ENCODE data around the gene GNL2. TPM values are rescaled to one million over a fixed set of nuclear protein-coding genes. Genes with fewer than 3 reads are reported as not detected.

The GNL2 gene
- total and polyA plus RNA-seq, 4 donors, result 14.8 to 29.2 (median 21.3) TPM

DNA sequence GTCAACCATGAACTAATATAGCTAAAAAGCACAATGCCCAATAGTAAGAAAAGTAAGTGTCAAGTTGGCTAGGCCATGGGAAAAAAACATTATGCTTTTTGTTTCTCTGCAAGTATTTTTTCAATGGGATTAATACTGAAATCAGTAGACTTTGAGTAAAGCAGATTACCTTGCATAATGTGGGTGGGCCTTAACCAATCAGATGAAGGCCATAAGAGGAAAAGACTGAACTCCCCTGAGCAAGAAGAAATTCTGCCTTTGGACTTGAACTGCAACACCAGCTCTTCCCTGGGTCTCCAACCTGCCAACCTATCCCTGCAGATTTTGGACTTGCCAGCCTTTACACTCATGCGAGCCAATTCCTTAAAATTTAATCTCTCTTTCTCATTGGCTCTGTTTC lies 45.3 kb upstream of the GNL2 start:
- WGBS, result 92% methylated on average over 1 of the region's 1 CpG
- no peak overlapping the region for H3K4me3 ChIP-seq (ENCODE audit: low read depth in 1 of 3, low read length in 3 of 3)

DNA sequence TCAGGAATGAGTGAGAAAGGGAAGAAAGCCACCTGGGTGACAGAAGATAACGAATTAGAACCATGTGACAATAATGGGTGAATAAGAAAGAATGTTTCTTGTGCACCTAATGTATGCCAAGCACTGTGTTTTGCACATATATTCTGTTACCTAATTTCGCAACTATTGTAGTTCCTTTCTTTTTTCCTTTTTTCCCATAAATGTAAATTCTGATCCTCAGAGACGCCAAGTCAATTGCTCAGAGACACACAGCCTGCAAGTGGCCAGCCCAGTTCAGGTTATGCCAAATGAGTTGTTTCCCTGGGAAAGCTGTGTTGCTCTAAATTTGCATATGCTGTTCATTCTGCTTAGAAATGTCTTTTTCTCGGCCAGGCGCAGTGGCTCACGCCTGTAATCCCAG lies 40.7 kb upstream of the GNL2 start:
- Histone ChIP-seq H3K4me1 (ENCODE audit: control insufficient read depth in 4 of 4, insufficient read depth in 4 of 4, low read length in 3 of 4) (peaks cover 0 to 11% (median 6%) of the 10 kb centered on the region in 4 donors), H3K27ac (ENCODE audit: low read depth in 1 of 2, low read length in 2 of 2) (no peak overlapping the region), H3K9me3 (ENCODE audit: control insufficient read depth in 4 of 4, low read length in 3 of 4) (peaks cover 0 to 3% (median 1%) of the 10 kb centered on the region in 4 donors), H3K36me3 (ENCODE audit: control insufficient read depth in 4 of 4, insufficient read depth in 3 of 4, low read depth in 1 of 4, low read length in 3 of 4) (no peaks in the 10 kb centered on the region), H3K4me3 (ENCODE audit: low read depth in 1 of 3, low read length in 3 of 3) (no peak overlapping the region), H3K27me3 (ENCODE audit: control insufficient read depth in 4 of 4, insufficient read depth in 4 of 4, low read length in 3 of 4) (peaks cover 0 to 14% (median 12%) of the 10 kb centered on the region in 4 donors), H3K9ac (ENCODE audit: low read depth in 1 of 2, low read length in 2 of 2) (no peak overlapping the region)
- DNase-seq (ENCODE audit: low spot score), result no peak
- 72% methylated on average over 6 of the region's 6 CpGs for WGBS
- TF ChIP-seq, protein P1, sequence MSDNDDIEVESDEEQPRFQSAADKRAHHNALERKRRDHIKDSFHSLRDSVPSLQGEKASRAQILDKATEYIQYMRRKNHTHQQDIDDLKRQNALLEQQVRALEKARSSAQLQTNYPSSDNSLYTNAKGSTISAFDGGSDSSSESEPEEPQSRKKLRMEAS (IDR thresholded peaks at IDR 0.05), result no peak
- TF ChIP-seq, protein P2, sequence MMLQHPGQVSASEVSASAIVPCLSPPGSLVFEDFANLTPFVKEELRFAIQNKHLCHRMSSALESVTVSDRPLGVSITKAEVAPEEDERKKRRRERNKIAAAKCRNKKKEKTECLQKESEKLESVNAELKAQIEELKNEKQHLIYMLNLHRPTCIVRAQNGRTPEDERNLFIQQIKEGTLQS (IDR thresholded peaks at IDR 0.05), result no peak
- no peak for TF ChIP-seq RXRA (IDR thresholded peaks at IDR 0.05)
- no peak for TF ChIP-seq RAD21 (IDR thresholded peaks at IDR 0.05)
- TF ChIP-seq JUND (IDR thresholded peaks at IDR 0.05), result no peak
- TF ChIP-seq FOXA1 (IDR thresholded peaks at IDR 0.05), result no peak
- no peak for TF ChIP-seq YY1 (IDR thresholded peaks at IDR 0.05)
- TF ChIP-seq NR2F2 (IDR thresholded peaks at IDR 0.05), result no peak
- no peak for TF ChIP-seq TAF1 (conservative IDR thresholded peaks at IDR 0.05)
- no peak for TF ChIP-seq HNF4A (conservative IDR thresholded peaks at IDR 0.05)
- no peak for TF ChIP-seq EGR1 (IDR thresholded peaks at IDR 0.05; ENCODE audit: low read depth in 2 of 2)
- no peak for TF ChIP-seq SP1 (IDR thresholded peaks at IDR 0.05)
- no peak for TF ChIP-seq HNF4G (IDR thresholded peaks at IDR 0.05)
- TF ChIP-seq GABPA (IDR thresholded peaks at IDR 0.05 in 1 of 2, conservative IDR thresholded peaks at IDR 0.05 in 1 of 2), result no peak

More for the DNA sequence above, 45.3 kb upstream of the GNL2 start:
- Histone ChIP-seq H3K4me1 (ENCODE audit: control insufficient read depth in 4 of 4, insufficient read depth in 4 of 4, low read length in 3 of 4) (no peaks in the 10 kb centered on the region), H3K9ac (ENCODE audit: low read depth in 1 of 2, low read length in 2 of 2) (no peak overlapping the region), H3K27me3 (ENCODE audit: control insufficient read depth in 4 of 4, insufficient read depth in 4 of 4, low read length in 3 of 4) (peaks cover 0 to 9% (median 0%) of the 10 kb centered on the region in 4 donors), H3K9me3 (ENCODE audit: control insufficient read depth in 4 of 4, low read length in 3 of 4) (peaks cover 0 to 11% (median 4%) of the 10 kb centered on the region in 4 donors), H3K27ac (ENCODE audit: low read depth in 1 of 2, low read length in 2 of 2) (no peak overlapping the region), H3K36me3 (ENCODE audit: control insufficient read depth in 4 of 4, insufficient read depth in 3 of 4, low read depth in 1 of 4, low read length in 3 of 4) (no peaks in the 10 kb centered on the region)
- TF ChIP-seq RXRA (IDR thresholded peaks at IDR 0.05) (no peak), TAF1 (conservative IDR thresholded peaks at IDR 0.05) (no peak), HNF4G (IDR thresholded peaks at IDR 0.05) (no peak), EGR1 (IDR thresholded peaks at IDR 0.05; ENCODE audit: low read depth in 2 of 2) (no peak), GABPA (IDR thresholded peaks at IDR 0.05 in 1 of 2, conservative IDR thresholded peaks at IDR 0.05 in 1 of 2) (no peak), HNF4A (conservative IDR thresholded peaks at IDR 0.05) (no peak), RAD21 (IDR thresholded peaks at IDR 0.05) (no peak), FOXA2 (IDR thresholded peaks at IDR 0.05) (no peak), SP1 (IDR thresholded peaks at IDR 0.05) (no peak), JUND (IDR thresholded peaks at IDR 0.05) (no peak), FOXA1 (IDR thresholded peaks at IDR 0.05) (no peak)
- TF ChIP-seq, protein P2 (IDR thresholded peaks at IDR 0.05), result no peak
- TF ChIP-seq, protein P3, sequence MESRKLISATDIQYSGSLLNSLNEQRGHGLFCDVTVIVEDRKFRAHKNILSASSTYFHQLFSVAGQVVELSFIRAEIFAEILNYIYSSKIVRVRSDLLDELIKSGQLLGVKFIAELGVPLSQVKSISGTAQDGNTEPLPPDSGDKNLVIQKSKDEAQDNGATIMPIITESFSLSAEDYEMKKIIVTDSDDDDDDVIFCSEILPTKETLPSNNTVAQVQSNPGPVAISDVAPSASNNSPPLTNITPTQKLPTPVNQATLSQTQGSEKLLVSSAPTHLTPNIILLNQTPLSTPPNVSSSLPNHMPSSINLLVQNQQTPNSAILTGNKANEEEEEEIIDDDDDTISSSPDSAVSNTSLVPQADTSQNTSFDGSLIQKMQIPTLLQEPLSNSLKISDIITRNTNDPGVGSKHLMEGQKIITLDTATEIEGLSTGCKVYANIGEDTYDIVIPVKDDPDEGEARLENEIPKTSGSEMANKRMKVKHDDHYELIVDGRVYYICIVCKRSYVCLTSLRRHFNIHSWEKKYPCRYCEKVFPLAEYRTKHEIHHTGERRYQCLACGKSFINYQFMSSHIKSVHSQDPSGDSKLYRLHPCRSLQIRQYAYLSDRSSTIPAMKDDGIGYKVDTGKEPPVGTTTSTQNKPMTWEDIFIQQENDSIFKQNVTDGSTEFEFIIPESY (IDR thresholded peaks at IDR 0.05), result no peak
- TF ChIP-seq, protein P4, sequence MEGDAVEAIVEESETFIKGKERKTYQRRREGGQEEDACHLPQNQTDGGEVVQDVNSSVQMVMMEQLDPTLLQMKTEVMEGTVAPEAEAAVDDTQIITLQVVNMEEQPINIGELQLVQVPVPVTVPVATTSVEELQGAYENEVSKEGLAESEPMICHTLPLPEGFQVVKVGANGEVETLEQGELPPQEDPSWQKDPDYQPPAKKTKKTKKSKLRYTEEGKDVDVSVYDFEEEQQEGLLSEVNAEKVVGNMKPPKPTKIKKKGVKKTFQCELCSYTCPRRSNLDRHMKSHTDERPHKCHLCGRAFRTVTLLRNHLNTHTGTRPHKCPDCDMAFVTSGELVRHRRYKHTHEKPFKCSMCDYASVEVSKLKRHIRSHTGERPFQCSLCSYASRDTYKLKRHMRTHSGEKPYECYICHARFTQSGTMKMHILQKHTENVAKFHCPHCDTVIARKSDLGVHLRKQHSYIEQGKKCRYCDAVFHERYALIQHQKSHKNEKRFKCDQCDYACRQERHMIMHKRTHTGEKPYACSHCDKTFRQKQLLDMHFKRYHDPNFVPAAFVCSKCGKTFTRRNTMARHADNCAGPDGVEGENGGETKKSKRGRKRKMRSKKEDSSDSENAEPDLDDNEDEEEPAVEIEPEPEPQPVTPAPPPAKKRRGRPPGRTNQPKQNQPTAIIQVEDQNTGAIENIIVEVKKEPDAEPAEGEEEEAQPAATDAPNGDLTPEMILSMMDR (IDR thresholded peaks at IDR 0.05; ENCODE audit: low read depth, low read length, missing input control), result no peak
- TF ChIP-seq, protein P5, sequence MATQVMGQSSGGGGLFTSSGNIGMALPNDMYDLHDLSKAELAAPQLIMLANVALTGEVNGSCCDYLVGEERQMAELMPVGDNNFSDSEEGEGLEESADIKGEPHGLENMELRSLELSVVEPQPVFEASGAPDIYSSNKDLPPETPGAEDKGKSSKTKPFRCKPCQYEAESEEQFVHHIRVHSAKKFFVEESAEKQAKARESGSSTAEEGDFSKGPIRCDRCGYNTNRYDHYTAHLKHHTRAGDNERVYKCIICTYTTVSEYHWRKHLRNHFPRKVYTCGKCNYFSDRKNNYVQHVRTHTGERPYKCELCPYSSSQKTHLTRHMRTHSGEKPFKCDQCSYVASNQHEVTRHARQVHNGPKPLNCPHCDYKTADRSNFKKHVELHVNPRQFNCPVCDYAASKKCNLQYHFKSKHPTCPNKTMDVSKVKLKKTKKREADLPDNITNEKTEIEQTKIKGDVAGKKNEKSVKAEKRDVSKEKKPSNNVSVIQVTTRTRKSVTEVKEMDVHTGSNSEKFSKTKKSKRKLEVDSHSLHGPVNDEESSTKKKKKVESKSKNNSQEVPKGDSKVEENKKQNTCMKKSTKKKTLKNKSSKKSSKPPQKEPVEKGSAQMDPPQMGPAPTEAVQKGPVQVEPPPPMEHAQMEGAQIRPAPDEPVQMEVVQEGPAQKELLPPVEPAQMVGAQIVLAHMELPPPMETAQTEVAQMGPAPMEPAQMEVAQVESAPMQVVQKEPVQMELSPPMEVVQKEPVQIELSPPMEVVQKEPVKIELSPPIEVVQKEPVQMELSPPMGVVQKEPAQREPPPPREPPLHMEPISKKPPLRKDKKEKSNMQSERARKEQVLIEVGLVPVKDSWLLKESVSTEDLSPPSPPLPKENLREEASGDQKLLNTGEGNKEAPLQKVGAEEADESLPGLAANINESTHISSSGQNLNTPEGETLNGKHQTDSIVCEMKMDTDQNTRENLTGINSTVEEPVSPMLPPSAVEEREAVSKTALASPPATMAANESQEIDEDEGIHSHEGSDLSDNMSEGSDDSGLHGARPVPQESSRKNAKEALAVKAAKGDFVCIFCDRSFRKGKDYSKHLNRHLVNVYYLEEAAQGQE (IDR thresholded peaks at IDR 0.05), result no peak
- TF ChIP-seq, protein P1 (IDR thresholded peaks at IDR 0.05), result no peak
- DNase-seq (ENCODE audit: low spot score), result no peak

All from liver (tissue), 9 donors.